ENCODE data around the gene ELOA.
"Not testable (repeated sequence)": the region's sequence is repeated elsewhere in the genome, so short reads cannot be mapped to it uniquely, and the experiment has no call there.

Gene ELOA

GRCh38 chr1:23779826-23780371 lies 36.6 kb downstream of the ELOA start:
- H3K27me3 ChIP-seq = no peaks in the 10 kb centered on the region
- H3K9ac ChIP-seq = peak overlapping the region; percentile 86 to 97 (median 92); a peak in 20 of 22 replicates
- H3K27ac ChIP-seq = peak overlapping the region in 5 of 11 experiments; percentile 2 to 78 (median 72); a peak in 6 of 22 replicates
- no peaks in the 10 kb centered on the region for H3K9me3 ChIP-seq (replicated peaks in 1 of 11)
- H3K4me1 ChIP-seq = peaks cover 25 to 67% (median 31%) of the 10 kb centered on the region in 10 experiments
- peaks cover 0 to 62% (median 18%) of the 10 kb centered on the region in 11 experiments; a peak in 20 of 22 replicates for H4K20me1 ChIP-seq
- H3K4me3 ChIP-seq = peak overlapping the region; percentile 72 to 92 (median 84); a peak in 14 of 20 replicates
- TF ChIP-seq Cebpa-rat (IDR thresholded peaks at IDR 0.05) = no peak
- peaks cover 32 to 54% (median 51%) of the 10 kb centered on the region in 11 experiments for H3K36me3 ChIP-seq
- peak overlapping the region; percentile 82 to 100 (median 97) for H3K4me2 ChIP-seq

- H3K9me3 ChIP-seq (replicated peaks in 1 of 11); H3K9ac ChIP-seq; H3K4me3 ChIP-seq; H3K27me3 ChIP-seq; H3K4me2 ChIP-seq; H3K27ac ChIP-seq: not testable (repeated sequence)
- Histone ChIP-seq H3K36me3 (peaks cover 59 to 87% (median 83%) of the 10 kb centered on the region in 11 experiments), H4K20me1 (peaks cover 0 to 72% (median 18%) of the 10 kb centered on the region in 11 experiments; a peak in 20 of 22 replicates), H3K4me1 (peaks cover 15 to 68% (median 17%) of the 10 kb centered on the region in 10 experiments)
These were observed 39.9 kb downstream of the ELOA start for GRCh38 chr1:23783141-23783540.

DNA sequence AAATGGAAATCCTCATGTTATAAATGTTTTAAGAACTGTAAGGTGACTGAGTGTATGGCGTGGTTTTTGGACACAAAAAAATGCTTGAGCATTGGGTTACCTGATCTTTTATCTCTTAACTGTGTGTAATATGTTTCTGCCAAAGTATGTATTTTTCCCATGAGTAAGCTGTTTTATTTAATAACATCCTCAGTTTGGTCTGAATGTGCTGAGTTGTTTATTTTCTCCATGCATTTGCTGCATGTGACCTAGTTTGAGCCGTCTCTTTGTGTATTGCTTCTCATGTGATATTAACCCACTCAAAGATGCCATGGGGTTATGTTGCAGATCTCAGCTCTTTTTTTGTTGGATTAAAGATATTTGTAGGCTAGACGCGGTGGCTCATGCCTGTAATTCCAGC lies 41.6 kb downstream of the ELOA start:
- no peak for TF ChIP-seq Cebpa-rat (IDR thresholded peaks at IDR 0.05)
- Histone ChIP-seq H3K9me3 (replicated peaks in 1 of 11) (no peaks in the 10 kb centered on the region), H3K4me1 (peaks cover 4 to 76% (median 9%) of the 10 kb centered on the region in 10 experiments; a peak in 19 of 20 replicates), H3K36me3 (peaks cover 66 to 96% (median 90%) of the 10 kb centered on the region in 11 experiments), H3K4me2 (peak overlapping the region in 2 of 11 experiments; percentile 70 to 81; a peak in 4 of 22 replicates), H3K27ac (peak overlapping the region in 3 of 11 experiments; percentile 46 to 78 (median 48); a peak in 6 of 22 replicates), H3K27me3 (no peaks in the 10 kb centered on the region), H3K4me3 (no peak overlapping the region), H4K20me1 (peaks cover 0 to 59% (median 7%) of the 10 kb centered on the region in 11 experiments; a peak in 12 of 22 replicates), H3K9ac (peak overlapping the region in 3 of 11 experiments; percentile 18 to 70 (median 27); a peak in 3 of 22 replicates)

GRCh38 chr1:23787701-23788100 lies 44.4 kb downstream of the ELOA start:
- no peak overlapping the region; a peak in 1 of 22 replicates for H3K9ac ChIP-seq
- H3K4me1 ChIP-seq = peaks cover 13 to 64% (median 20%) of the 10 kb centered on the region in 10 experiments
- H3K27me3 ChIP-seq = no peaks in the 10 kb centered on the region
- H3K4me3 ChIP-seq = no peak overlapping the region
- no peak for TF ChIP-seq Cebpa-rat (IDR thresholded peaks at IDR 0.05)
- H3K9me3 ChIP-seq (replicated peaks in 1 of 11) = no peaks in the 10 kb centered on the region
- H3K4me2 ChIP-seq = no peak overlapping the region
- H3K27ac ChIP-seq = no peak overlapping the region
- peaks cover 43 to 67% (median 63%) of the 10 kb centered on the region in 11 experiments for H3K36me3 ChIP-seq
- peaks cover 0 to 37% (median 7%) of the 10 kb centered on the region in 11 experiments; a peak in 14 of 22 replicates for H4K20me1 ChIP-seq

DNA sequence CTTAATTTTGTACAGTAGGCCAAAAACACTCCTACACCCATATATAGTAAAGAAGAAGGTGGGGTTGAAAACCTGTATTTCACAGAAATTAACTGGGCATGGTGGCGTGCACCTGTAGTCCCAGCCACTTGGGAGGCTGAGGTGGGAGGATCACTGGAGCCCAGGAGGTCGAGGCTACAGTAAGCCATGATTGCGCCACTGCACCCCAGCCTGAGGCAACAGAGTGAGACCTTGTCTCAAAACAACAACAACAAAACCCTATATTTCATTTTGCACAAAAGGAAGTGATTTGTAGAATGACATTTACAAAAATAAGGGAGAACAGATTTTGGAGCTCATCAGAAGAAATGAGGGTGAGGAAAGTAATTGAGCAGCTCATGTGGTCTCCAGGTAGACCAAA lies 45.4 kb downstream of the ELOA start:
- Histone ChIP-seq H3K36me3 (peaks cover 47 to 67% (median 65%) of the 10 kb centered on the region in 11 experiments), H3K9me3 (replicated peaks in 1 of 11) (no peaks in the 10 kb centered on the region), H3K27me3 (no peaks in the 10 kb centered on the region), H3K4me3 (no peak overlapping the region), H4K20me1 (peaks cover 0 to 40% (median 17%) of the 10 kb centered on the region in 11 experiments; a peak in 16 of 22 replicates), H3K4me1 (peaks cover 23 to 70% (median 30%) of the 10 kb centered on the region in 10 experiments), H3K4me2 (peak overlapping the region in 2 of 11 experiments; percentile 86 to 99; a peak in 2 of 22 replicates), H3K27ac (0 out of 22 replicates have a peak overlapping the region, but pooled peaks of 1 of the 11 experiments have one; percentile 66), H3K9ac (no peak overlapping the region)
- TF ChIP-seq Cebpa-rat (IDR thresholded peaks at IDR 0.05) = no peak

DNA sequence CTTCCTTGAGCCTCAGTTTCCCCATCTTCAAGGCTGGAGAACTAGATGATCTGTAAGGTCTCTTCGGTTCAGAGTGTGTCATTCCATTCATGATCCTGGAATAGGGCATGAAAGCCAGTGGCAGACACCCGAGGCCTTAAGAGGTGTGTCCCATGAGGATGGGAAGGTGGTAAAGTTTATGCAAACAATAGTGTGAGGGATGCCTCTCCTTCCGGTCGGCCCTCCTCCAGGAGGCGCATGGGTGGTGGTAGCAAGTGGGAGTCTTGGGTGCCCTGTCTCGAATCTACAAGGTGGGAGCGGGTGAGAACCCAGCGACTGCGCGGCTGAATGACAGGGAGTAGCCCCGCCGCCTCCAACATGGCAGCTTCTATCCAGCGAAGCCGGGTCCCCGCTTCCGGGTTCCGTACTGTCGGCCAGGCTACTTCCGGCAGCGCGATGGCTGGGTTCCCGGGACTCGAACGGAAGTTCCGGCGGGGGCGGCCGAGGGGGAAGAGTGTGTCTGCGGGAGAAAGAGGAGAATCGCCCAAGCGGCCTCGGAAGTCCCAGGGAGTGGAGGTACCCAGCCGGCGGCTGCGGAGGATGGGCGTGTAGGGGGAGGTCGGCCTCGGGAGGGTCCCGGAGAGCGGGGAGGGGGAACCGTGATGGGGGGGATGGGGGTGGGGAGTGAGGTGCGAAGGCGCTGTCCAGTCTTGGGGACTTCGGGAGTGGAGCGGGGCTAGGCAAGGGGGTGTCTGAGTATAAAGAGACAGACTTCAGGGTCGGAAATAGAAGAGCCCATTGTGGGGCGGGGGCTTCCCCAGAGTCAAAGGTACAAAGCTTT lies 47.6 kb downstream of the ELOA start, which contains the start of gene LYPLA2:
TSS of gene LYPLA2 (plus strand) at position 450 of the 820 bp plus-strand sequence. CDS start 1,538 bp downstream, outside the sequence.
- peaks cover 0 to 37% (median 15%) of the 10 kb centered on the region in 11 experiments; a peak in 16 of 22 replicates for H4K20me1 ChIP-seq
- H3K9ac ChIP-seq = peak within 1 kb of the TSS; percentile 79 to 91 (median 86)
- peak within 1 kb of the TSS; percentile 30 to 82 (median 76) for H3K27ac ChIP-seq
- H3K27me3 ChIP-seq = no peaks in the 10 kb centered on the region
- no peaks in the 10 kb centered on the region for H3K9me3 ChIP-seq (replicated peaks in 1 of 11)
- H3K4me2 ChIP-seq = peak within 1 kb of the TSS; percentile 81 to 99 (median 92)
- TF ChIP-seq Cebpa-rat (IDR thresholded peaks at IDR 0.05) = no peak
- H3K36me3 ChIP-seq = peaks cover 52 to 63% (median 60%) of the 10 kb centered on the region in 11 experiments
- peaks cover 23 to 54% (median 31%) of the 10 kb centered on the region in 10 experiments for H3K4me1 ChIP-seq
- peak within 1 kb of the TSS; percentile 77 to 95 (median 92) for H3K4me3 ChIP-seq

GRCh38 chr1:23791516-23792047 lies 48.3 kb downstream of the ELOA start:
- Histone ChIP-seq H3K4me2 (peak overlapping the region; percentile 81 to 99 (median 92)), H3K9ac (peak overlapping the region; percentile 79 to 91 (median 86)), H3K36me3 (peaks cover 51 to 62% (median 58%) of the 10 kb centered on the region in 11 experiments), H3K4me3 (peak overlapping the region; percentile 77 to 95 (median 92)), H3K27ac (peak overlapping the region; percentile 30 to 82 (median 76)), H3K9me3 (replicated peaks in 1 of 11) (no peaks in the 10 kb centered on the region), H3K27me3 (no peaks in the 10 kb centered on the region), H3K4me1 (peaks cover 23 to 51% (median 31%) of the 10 kb centered on the region in 10 experiments), H4K20me1 (peaks cover 0 to 39% (median 15%) of the 10 kb centered on the region in 11 experiments; a peak in 16 of 22 replicates)
- no peak for TF ChIP-seq Cebpa-rat (IDR thresholded peaks at IDR 0.05)

- H3K9me3 ChIP-seq (replicated peaks in 1 of 11) = no peaks in the 10 kb centered on the region
- peaks cover 23 to 51% (median 31%) of the 10 kb centered on the region in 10 experiments for H3K4me1 ChIP-seq
- H3K4me2 ChIP-seq = peak overlapping the region; percentile 81 to 99 (median 92)
- H3K9ac ChIP-seq = peak overlapping the region; percentile 79 to 91 (median 86)
- H3K36me3 ChIP-seq = peaks cover 51 to 62% (median 58%) of the 10 kb centered on the region in 11 experiments
- TF ChIP-seq Cebpa-rat (IDR thresholded peaks at IDR 0.05) = no peak
- H4K20me1 ChIP-seq = peaks cover 0 to 45% (median 15%) of the 10 kb centered on the region in 11 experiments; a peak in 16 of 22 replicates
- H3K27me3 ChIP-seq = no peaks in the 10 kb centered on the region
- peak overlapping the region in 10 of 11 experiments; percentile 30 to 82 (median 74); a peak in 13 of 22 replicates for H3K27ac ChIP-seq
- H3K4me3 ChIP-seq = peak overlapping the region; percentile 77 to 95 (median 92)
These were observed 49.1 kb downstream of the ELOA start for GRCh38 chr1:23792151-23792945.
